GM21723 (cell line): ENCODE measurements around the gene FGD5.
A peak's percentile ranks its signal among the peaks of the same experiment; 100 is the strongest.

ENCODE experiments used
- ATAC-seq: cut with Tn5 transposase; IDR thresholded peaks from one replicate; pipeline ENCODE4 v1.9.1; 2021; ENCODE audit warnings: mild to moderate bottlenecking, moderate library complexity; ENCODE audit not compliant: unreplicated experiment

Gene FGD5

DNA sequence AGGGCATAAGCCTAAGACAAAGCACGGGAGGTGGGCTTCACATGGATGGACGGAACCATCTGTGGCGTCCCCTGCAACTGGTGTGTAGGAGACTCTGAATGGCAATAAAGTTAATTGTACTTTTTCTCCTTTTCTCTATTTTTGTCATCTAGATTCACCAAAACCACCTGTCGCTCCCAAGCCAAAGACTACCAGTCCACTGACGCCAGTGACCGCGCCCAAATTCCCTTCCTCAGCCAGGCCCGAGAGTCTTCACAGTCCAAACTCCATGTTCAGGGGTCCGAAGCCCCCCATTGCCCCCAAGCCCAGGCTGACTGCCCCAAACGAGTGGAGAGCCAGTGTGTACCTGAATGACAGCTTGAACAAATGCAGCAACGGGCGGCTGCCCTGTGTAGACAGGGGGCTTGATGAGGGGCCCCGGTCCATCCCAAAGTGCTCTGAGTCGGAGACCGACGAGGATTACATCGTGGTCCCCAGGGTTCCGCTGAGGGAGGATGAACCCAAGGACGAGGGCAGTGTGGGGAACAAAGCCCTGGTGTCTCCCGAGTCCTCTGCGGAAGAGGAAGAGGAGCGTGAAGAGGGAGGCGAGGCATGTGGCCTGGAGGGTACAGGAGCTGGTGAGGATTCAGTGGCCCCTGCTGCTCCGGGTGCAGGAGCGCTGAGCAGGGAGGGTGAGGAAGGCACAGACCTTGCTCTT is at the start of gene FGD5:
Gene FGD5, plus strand, starts transcription at position 159 of the 697 bp plus-strand sequence. Its CDS starts 110 bp downstream, at position 269.
- ATAC-seq, result no peak

DNA sequence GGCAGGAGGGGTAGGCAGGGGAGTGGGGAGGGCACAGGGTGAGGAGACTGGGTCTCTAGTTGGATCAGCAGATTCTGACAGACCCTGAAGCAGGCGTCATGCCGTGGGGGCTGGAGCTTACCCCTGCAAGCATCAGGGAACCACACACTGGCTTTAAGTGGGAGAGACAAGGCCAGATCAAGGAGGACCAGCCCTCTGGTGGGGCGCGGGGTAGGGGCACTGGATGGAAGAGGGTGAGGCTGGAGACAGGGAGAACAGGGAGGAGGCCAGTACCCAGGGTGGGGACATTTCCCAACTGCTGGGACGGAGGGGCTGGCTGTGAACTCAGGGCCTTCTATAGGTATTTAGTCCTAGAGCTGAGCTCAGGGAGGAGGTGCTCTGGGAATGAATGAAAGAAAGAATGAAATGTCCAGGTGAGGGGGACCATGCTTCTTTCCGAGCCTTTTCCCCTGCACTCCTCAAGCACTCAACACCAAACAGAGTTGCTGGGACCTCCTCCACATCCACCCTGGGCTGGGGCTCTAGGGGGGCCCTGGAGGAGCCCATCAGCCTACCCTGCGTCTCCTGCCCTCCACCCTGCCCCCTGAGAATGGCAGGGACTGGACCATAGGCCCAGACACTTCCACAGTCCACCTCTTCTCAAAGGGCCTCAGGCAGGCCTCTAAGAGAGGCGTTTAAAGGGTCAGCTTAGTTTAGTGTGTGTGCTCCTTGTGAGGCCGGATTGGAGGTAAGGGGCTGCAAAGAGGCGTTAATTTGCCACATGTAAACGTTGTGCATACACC is 49.0 kb upstream of the FGD5 start:
- ATAC-seq, result no peak

- ATAC-seq, result no peak
Measured at GRCh38 chr3:14770591-14770990, 48.2 kb upstream of the FGD5 start.

DNA sequence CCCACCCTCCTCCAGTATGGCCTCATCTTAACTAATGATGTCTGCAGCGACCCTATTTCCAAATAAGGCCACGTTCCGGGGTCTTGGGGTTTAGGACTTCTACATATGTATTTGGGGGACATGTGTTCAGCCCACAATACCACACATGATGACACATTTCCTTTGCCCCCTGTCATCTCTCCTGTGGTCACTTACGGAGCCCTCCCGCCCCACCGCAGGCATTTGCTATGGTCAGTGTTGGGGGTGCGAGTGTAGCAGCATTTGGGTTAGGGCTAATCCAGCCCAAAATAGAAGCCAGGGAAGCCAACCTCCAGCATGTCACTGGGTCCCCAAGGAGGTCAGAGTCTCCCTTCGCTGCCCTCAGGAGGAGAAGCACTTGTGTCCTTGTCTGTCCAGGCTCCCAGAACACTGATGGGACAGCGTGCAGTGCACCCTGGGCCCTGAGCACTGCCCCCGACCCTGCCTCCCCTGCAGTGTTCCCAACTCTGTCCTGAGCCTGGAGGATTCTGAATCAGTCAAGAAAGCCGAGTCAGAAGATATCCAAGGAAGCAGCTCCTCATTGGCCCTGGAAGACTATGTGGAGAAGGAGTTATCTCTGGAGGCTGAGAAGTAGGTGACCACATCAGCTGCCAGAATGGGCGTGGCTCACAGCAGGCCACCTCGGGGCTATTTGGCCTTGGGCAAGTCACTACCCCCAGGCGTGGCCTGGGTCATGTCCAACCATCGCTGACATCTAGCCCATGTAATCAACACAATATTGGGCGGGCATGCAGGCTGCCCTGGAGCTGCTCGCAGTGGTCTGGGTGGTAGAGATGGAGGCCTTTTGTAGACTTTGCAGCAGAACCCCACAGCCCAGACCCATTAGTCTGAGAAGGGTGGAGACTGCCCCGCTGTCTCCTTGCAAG is 46.9 kb upstream of the FGD5 start:
- ATAC-seq, result no peak

DNA sequence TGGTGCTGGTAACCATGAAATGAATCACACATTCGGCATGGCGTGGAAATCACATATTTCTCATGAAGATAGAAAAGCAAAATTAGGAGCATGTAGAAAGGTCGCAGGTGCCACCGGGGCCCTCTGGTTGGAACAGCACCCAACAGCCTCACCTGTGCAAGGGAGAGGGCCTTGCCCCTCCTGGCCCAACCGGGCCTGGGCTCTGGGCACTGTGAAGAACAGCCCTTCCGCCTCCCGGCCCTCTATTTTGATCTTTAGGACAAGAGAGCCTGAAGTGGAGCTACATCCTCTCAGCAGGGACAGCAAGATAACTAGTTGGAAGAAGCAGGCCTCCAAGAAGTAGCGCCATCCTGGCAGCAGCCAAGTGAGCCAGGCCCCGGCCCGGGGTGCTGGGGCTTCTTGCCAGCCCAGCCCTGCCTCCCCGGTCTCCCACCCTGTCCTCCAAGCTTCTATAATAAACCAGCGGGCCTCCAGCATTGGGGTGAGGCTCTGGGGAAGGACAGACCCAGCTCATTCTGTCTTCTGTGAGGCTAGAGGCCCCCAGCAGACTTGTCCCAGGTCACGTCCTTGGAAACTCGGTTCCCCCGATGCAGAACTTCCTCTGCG is 46.1 kb upstream of the FGD5 start:
- ATAC-seq, result no peak

DNA sequence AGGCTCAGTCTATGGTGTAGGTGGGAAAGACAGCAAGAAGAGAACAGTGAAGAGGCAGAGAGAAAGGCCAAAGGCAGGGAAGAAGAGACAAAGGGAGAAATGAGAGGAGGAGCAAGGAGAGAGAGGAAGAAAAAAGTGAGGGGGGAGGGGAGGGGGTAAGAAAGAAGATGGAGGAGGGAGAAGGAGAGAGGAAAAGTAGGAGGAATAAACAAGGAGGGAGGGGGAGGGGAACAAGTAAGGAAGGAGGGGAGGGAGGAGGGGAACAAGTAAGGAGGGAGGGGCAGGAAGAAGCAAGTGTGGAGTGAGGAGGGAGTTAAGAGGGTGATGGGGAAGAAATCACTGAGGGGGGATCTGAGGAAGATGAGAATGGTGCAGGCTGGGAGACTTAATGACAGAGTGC is 45.5 kb upstream of the FGD5 start:
- no peak for ATAC-seq

GRCh38 chr3:14773691-14774128 is 45.1 kb upstream of the FGD5 start:
- ATAC-seq, result no peak

- ATAC-seq, result no peak
Measured at GRCh38 chr3:14774431-14774830, 44.3 kb upstream of the FGD5 start.

- ATAC-seq, result no peak
Measured at GRCh38 chr3:14775011-14775410, 43.8 kb upstream of the FGD5 start.

DNA sequence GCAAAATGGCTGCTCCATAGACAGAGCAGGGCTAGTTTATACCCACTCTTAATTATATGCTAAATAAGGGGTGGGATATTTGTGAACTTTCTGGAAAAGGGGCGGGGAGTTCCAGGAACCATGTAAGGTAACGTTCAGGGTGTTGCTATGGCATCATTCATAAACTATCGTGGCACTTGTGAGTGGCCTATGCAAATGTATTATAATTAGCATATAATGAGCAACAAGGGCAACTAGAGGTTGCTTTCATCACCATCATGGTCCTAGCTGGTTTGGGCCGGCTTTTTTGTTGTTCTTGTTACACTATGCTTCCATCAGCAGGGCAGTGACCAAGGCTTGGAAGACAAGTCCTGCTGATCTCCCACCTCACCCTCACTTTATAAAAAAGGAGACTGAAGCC is 43.2 kb upstream of the FGD5 start:
- ATAC-seq, result no peak

GRCh38 chr3:14779069-14779685 is 39.6 kb upstream of the FGD5 start:
- no peak for ATAC-seq

- peak; percentile 92 for ATAC-seq
Measured at GRCh38 chr3:14780927-14781507, 37.7 kb upstream of the FGD5 start.

DNA sequence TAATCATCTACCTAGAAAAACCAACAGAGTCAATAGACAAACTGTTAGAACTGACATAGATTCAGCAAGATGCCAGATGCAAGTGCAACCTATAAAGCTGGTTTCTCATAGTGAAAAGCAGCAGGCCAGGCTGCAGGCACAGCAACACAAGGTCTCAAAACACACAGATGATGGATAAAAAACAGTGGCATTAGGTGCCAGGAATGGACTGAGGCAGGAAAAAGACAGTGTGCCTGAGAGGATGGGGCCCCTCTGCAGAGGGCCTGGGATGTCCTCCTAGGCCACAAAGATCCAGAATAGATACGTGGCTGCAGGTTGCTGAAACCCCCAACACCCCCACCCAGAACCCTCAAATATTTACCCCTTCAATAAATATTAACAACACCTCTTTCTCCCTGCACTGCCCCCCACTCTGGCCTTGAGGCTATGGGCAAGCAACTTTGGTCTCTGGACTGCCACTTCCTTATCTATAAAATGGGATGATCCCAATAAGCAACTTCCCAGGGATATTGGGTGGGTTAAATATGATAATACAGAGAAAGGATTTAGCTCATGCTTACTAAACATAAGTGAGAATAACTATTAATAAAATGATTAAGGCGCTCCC is 35.2 kb upstream of the FGD5 start:
- ATAC-seq, result no peak

GRCh38 chr3:14784087-14784681 is 34.6 kb upstream of the FGD5 start:
- ATAC-seq, result no peak

DNA sequence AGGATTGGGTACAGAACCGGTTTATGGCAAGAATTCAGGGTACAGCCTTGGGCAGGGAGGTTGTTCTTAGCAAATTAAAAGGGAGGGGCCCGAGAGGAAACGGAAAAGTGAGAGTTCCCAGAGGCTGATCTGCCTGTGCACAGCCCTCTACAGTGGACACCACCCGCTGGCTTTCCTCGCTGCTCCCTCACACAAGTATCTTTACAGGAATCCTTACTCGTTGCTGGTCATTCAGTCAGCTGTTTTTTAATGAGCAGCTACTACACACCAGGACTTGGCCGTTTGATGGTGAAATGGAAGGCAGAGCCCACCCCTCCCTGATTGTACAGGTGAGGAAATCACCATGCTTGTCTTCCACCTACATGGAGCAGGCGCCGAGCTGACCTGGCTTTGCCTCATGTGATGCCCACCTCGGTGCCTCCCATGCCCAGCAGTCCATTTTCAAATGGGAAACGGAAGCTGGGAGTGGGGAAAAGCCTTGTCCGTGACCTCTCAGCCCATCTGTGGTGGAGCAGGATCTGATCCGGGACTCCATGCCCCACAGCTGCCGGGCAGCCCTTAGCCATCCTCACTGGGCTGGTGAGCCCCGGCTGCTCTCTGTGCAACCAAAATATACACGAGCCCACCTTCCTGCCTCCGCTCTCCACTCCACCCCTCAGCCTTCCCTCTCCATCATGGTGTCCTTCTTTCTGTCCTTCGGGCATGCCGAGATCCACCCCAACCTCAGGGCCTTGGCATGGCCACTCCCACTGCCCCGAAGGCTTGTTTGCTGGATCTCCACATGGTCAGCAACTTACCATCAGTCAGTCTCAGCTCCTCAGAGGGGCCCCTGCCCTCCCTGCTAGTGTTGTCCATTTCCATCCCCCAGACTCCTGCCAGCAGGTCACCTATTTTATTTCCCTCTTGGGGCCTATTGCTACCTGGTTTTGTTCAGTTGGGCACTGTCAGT is 33.3 kb upstream of the FGD5 start:
- ATAC-seq, result no peak

DNA sequence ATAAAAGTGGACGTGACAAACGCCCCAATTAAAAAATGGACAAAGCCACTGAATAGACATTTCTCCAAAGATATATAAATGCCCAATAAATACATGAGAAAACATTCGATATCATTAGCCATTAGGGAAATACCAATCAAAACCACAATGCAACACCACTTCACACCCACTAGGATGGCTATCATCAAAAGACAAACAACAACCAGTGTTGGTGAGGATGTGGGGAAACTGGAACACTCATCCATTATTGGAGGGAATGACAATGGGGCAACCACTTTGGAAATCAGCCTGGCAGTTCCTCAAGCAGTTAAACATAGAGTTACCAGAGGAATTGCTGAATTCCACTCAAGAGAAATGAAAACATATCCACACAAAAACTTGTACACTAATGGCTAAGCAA is 32.4 kb upstream of the FGD5 start:
- no peak for ATAC-seq

GRCh38 chr3:14787630-14788029 is 31.1 kb upstream of the FGD5 start:
- ATAC-seq, result no peak

- no peak for ATAC-seq
Measured at GRCh38 chr3:14788644-14789043, 30.1 kb upstream of the FGD5 start.
